ENCODE results near the gene ARHGAP5. TPM values are rescaled to one million over a fixed set of nuclear protein-coding genes. Genes with fewer than 3 reads are reported as not detected.

The ARHGAP5 gene
- total RNA-seq, 1 donor = 21.5 TPM

GRCh38 chr14:32203928-32204357 lies 126.8 kb downstream of the ARHGAP5 start:
- DNase-seq (ENCODE audit: low read depth in 2 of 3, low spot score in 2 of 3) = peak in 2 of 3 donors; percentile 7 to 35

- DNase-seq (ENCODE audit: low read depth in 2 of 3, low spot score in 2 of 3) = no peak
Observed at GRCh38 chr14:32205554-32205953, 128.4 kb downstream of the ARHGAP5 start.

GRCh38 chr14:32205984-32206383 lies 128.9 kb downstream of the ARHGAP5 start:
- no peak for DNase-seq (ENCODE audit: low read depth in 2 of 3, low spot score in 2 of 3)

GRCh38 chr14:32206552-32206951 lies 129.4 kb downstream of the ARHGAP5 start:
- no peak for DNase-seq (ENCODE audit: low read depth in 2 of 3, low spot score in 2 of 3)

DNA sequence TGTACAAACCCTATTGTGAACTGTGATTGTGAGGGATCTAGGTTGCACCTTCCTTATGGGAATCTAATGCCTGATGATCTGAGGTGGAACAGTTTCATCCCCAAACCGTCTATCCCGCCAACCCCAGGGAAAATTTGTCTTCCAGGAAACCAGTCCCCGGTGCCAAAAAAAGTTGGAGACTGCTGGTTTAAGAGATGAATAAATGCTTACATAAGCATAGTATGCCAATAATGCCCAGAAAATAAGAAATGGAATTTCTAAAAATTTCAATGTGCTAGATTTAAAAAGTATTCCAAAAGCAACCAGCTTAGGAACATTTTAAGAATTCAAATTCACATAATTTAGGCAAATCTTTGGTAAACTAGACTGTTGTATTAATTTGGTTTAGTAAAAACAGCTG lies 131.4 kb downstream of the ARHGAP5 start:
- DNase-seq (ENCODE audit: low read depth in 2 of 3, low spot score in 2 of 3) = no peak

Small RNA genes within 50 kb of the gene (small RNA-seq; reads per million reads assigned to genes)
- gene RNU6-7 = 3.3 reads per million, percentile 80 among the genes with 10 or more reads in this experiment
- gene RNU6-8 = 10.3 reads per million, percentile 92 among the genes with 10 or more reads in this experiment

Other genes with a start within 250 kb of the ARHGAP5 start
- not detected for gene RNU6-7, start 124.7 kb downstream of the ARHGAP5 start, total RNA-seq
- not detected for gene RNU6-8, start 126.0 kb downstream of the ARHGAP5 start, total RNA-seq

Measured in hematopoietic multipotent progenitor cell (in vitro differentiated cells).